ENCODE measurements around the gene RAB3IP.

Gene RAB3IP

GRCh38 chr12:69837657-69838415 is 99.2 kb downstream of the RAB3IP start:
- H3K9me3 ChIP-seq (ENCODE audit: insufficient read depth, low read length, severe bottlenecking), result no peaks in the 10 kb centered on the region
- H3K27ac ChIP-seq (ENCODE audit: low read length), result no peak overlapping the region
- H3K36me3 ChIP-seq (ENCODE audit: insufficient read depth, low read length), result no peaks in the 10 kb centered on the region
- no peak for ATAC-seq (ENCODE audit: insufficient read depth, low read depth)
- no peak for DNase-seq
- no peak overlapping the region for H2AFZ ChIP-seq (ENCODE audit: low read depth, low read length)
- no peak overlapping the region for H3K9ac ChIP-seq (ENCODE audit: low read depth, low read length)
- no peaks in the 10 kb centered on the region for H3K79me2 ChIP-seq (ENCODE audit: insufficient read depth, low read length)
- H3K27me3 ChIP-seq (ENCODE audit: insufficient read depth, low read length, poor library complexity), result peaks cover 3% of the 10 kb centered on the region
- H4K20me1 ChIP-seq (ENCODE audit: insufficient read depth, low read length), result no peaks in the 10 kb centered on the region
- no peak overlapping the region for H3K4me2 ChIP-seq (ENCODE audit: insufficient read depth, low read length)
- no peak for TF ChIP-seq CTCF (IDR thresholded peaks at IDR 0.05; ENCODE audit: borderline replicate concordance, extremely low read depth, low read length, poor library complexity, severe bottlenecking)
- TF ChIP-seq EZH2 (IDR thresholded peaks at IDR 0.05; ENCODE audit: borderline replicate concordance, low read depth, low read length, severe bottlenecking), result no peak
- no peaks in the 10 kb centered on the region for H3K4me1 ChIP-seq (ENCODE audit: insufficient read depth, low read length)
- H3K4me3 ChIP-seq (ENCODE audit: low read depth in 1 of 2, low read length in 2 of 2), result no peak overlapping the region

GRCh38 chr12:69840727-69841126 is 102.1 kb downstream of the RAB3IP start:
- no peaks in the 10 kb centered on the region for H3K27me3 ChIP-seq (ENCODE audit: insufficient read depth, low read length, poor library complexity)
- H2AFZ ChIP-seq (ENCODE audit: low read depth, low read length), result no peak overlapping the region
- DNase-seq (no peak), ATAC-seq (ENCODE audit: insufficient read depth, low read depth) (no peak)
- H3K4me2 ChIP-seq (ENCODE audit: insufficient read depth, low read length), result no peak overlapping the region
- H3K79me2 ChIP-seq (ENCODE audit: insufficient read depth, low read length), result no peaks in the 10 kb centered on the region
- H3K9me3 ChIP-seq (ENCODE audit: insufficient read depth, low read length, severe bottlenecking), result no peaks in the 10 kb centered on the region
- H3K27ac ChIP-seq (ENCODE audit: low read length), result no peak overlapping the region
- no peaks in the 10 kb centered on the region for H3K36me3 ChIP-seq (ENCODE audit: insufficient read depth, low read length)
- TF ChIP-seq CTCF (IDR thresholded peaks at IDR 0.05; ENCODE audit: borderline replicate concordance, extremely low read depth, low read length, poor library complexity, severe bottlenecking), result no peak
- TF ChIP-seq EZH2 (IDR thresholded peaks at IDR 0.05; ENCODE audit: borderline replicate concordance, low read depth, low read length, severe bottlenecking), result no peak
- H3K4me1 ChIP-seq (ENCODE audit: insufficient read depth, low read length), result no peaks in the 10 kb centered on the region
- H3K4me3 ChIP-seq (ENCODE audit: low read depth in 1 of 2, low read length in 2 of 2), result no peak overlapping the region
- no peak overlapping the region for H3K9ac ChIP-seq (ENCODE audit: low read depth, low read length)
- no peaks in the 10 kb centered on the region for H4K20me1 ChIP-seq (ENCODE audit: insufficient read depth, low read length)

GRCh38 chr12:69843608-69844007 is 104.9 kb downstream of the RAB3IP start:
- no peak for ATAC-seq (ENCODE audit: insufficient read depth, low read depth)
- Histone ChIP-seq H2AFZ (ENCODE audit: low read depth, low read length) (no peak overlapping the region), H3K27ac (ENCODE audit: low read length) (no peak overlapping the region), H3K9ac (ENCODE audit: low read depth, low read length) (no peak overlapping the region), H4K20me1 (ENCODE audit: insufficient read depth, low read length) (no peaks in the 10 kb centered on the region), H3K79me2 (ENCODE audit: insufficient read depth, low read length) (no peaks in the 10 kb centered on the region), H3K36me3 (ENCODE audit: insufficient read depth, low read length) (no peaks in the 10 kb centered on the region), H3K27me3 (ENCODE audit: insufficient read depth, low read length, poor library complexity) (no peaks in the 10 kb centered on the region), H3K9me3 (ENCODE audit: insufficient read depth, low read length, severe bottlenecking) (no peaks in the 10 kb centered on the region), H3K4me1 (ENCODE audit: insufficient read depth, low read length) (no peaks in the 10 kb centered on the region), H3K4me2 (ENCODE audit: insufficient read depth, low read length) (no peak overlapping the region), H3K4me3 (ENCODE audit: low read depth in 1 of 2, low read length in 2 of 2) (no peak overlapping the region)
- DNase-seq, result no peak
- TF ChIP-seq EZH2 (IDR thresholded peaks at IDR 0.05; ENCODE audit: borderline replicate concordance, low read depth, low read length, severe bottlenecking) (no peak), CTCF (IDR thresholded peaks at IDR 0.05; ENCODE audit: borderline replicate concordance, extremely low read depth, low read length, poor library complexity, severe bottlenecking) (no peak)
